HG02970 (cell line): Measurements from ENCODE around the gene TTLL3.
"Not testable (repeated sequence)": the region's sequence is repeated elsewhere in the genome, so short reads cannot be mapped to it uniquely, and the experiment has no call there.

Source experiments
- ATAC-seq: cut with Tn5 transposase; IDR thresholded peaks from one replicate; pipeline ENCODE4 v1.9.1; 2021; ENCODE audit warnings: mild to moderate bottlenecking, moderate library complexity, moderate number of reproducible peaks; ENCODE audit not compliant: unreplicated experiment, low FRiP score

Gene TTLL3

DNA sequence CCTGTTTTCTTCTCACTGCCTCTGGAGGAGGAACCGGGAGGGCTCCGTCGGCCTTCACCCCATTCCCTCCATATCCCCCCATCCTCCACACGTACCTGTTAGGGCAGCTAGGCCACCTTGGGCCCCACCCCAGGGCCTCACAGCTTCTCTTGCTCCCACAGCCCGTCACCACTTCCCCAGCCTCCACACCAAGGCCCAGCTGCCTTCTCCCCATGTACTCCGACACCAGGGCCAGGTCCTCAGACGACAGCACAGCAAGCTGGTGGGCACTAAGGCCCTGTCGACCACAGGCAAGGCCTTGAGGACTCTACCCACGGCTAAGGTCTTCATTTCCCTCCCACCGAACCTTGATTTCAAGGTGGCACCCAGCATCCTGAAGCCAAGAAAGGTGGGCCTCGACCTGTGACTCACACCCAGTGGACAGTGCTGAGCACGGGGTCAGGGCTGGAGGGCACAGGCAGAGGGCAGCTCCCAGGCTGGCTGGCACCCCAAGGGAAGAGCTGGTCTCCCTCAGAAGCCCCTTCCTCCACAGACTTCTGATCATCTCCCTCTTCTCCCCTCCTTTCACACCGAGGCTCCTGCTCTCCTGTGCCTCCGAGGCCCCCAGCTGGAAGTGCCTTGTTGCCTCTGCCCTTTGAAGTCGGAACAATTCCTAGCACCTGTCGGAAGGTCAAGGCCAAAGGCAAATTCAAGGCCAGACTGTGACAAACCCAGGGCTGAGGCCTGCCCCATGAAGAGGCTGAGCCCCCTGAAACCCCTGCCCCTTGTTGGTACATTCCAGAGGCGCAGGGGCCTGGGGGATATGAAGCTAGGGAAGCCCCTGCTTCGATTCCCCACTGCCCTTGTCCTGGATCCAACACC lies 24.7 kb downstream of the TTLL3 start:
- no peak for ATAC-seq

DNA sequence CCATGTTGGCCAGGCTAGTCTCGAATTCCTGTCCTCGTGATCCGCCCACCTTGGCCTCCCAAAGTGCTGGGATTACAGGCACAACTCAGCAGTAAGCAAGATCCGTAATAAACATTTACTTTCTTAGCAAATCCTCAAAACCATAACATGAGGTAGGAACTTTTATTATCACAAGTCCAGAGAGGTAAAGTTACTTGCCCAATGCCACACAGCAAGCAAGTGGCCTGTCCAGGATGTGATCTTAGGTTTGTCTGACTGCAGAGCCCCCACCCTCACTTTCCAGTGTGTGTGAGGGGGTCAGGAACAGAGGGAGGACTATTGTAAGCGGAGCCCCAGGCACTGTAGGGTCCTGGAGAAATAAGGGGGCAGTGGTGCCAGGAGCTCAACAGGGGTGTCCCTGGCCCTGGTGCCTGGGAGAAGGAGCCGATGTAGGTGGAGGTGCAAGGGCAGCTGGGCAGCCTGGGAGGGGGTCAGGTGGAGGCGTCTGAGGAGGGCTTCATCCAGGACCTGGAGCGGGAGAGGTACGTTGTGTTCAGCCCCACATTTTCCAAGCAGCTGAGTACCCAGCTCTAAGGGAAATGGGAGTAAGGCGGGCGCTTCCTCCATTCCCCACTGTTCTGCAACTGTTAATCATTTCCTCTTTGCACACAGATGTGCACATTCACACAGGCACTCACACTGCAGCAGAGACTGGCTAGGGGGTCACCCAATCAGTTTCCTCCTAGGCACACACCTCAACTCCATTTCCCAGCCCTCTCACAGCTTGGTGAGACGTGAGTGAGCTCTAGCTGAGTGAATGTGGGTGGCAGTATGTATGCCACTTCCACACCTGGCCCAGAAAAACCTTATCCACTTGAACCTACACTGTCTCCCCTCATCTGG lies 27.9 kb downstream of the TTLL3 start:
- ATAC-seq, result no peak

DNA sequence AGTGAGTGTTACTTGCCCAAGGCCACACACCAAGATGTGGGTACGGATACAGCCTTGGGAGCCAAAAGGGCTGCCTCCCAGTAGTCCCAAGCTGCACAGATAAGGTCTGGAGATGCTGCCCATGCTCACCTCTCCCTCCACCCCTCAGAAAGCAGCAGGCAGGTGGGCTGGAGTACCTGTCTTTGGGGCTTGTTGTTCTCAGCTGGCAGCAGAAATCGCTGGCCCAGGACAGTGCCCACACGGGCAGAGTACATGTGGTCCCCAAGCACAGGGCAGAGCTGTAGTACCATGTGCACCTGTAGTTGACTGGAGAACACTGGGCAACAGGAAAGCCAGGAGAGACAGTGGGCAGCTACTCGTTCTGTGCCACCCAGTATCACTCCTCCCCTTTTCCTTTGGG lies 28.8 kb downstream of the TTLL3 start:
- no peak for ATAC-seq

DNA sequence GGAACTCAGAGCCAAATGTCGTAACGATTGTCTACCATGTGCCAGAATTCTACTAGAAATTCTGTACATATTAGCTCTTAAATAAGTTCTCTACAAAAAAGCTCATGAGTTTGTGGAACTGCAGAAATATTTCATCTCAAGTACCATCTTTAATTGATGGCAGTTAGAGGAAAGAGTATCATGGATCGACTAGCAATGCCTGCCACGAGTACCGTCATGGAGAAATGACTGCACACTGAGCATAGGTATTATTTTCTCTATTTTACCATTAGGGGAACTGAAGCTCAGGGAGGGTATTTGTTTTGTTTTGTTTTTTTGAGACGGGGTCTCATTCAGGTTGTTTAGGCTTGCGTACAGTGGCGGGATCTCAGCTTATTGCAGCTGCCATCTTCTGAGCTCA lies 31.0 kb downstream of the TTLL3 start:
- no peak for ATAC-seq

DNA sequence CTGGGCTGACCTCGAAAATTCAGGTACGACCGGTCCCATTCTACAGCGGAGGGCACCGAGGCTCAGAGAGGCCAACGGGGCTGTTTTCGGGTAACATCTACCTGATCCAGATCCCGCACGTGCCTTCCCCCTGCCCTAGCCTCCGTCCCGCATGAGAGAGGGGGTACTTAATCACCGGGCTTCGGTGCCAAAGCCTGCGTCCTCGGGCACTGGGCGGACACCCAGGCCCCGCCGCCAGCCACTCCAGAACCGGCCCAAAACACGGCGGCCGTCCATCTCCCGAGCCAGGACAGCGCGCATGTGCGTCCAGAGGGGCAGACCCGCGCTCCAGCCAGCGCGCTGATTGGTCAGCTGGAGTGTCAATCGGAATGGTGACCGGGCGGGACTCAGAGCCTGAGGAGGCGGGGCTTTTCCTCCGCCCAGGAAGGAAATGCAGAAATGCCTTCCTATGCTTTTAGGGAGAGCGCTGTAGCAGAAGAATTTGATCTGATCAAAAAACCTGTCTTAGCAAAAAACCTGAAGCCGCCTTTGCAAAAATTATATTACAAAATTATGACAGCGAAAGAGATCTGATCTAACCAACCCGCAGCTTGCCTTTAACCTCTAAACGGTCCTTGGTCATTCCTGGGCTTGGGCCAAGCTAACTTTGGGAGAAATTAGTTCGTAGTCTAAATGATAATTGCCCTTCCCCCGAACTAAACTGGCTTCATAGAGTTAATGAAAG lies 33.8 kb downstream of the TTLL3 start, which contains the start of gene RPUSD3:
Gene RPUSD3, minus strand, starts transcription at position 294 of the 724 bp plus-strand sequence. Its CDS starts 18 bp downstream, at position 276.
- ATAC-seq, result peak; percentile 93

DNA sequence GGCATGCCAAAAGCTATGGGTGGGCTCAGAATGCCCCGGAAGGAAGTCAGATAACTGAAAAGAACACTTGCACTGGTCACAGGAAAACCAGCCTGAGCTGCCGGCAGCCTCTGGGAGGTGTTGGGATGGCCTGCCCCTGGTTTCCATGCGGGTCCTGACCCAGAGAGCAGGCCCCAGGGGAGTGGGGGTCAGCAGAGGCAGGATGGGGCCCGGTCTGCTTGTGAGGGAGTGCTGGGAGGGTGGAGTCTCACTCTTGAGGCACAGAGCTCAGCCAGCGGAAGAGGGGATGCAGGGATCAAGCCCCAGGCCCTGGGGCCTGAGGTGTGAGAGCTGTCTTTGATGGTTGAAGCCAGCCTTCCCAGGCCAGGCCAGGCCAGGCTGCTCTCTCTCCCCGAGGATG lies 36.2 kb downstream of the TTLL3 start:
- no peak for ATAC-seq

DNA sequence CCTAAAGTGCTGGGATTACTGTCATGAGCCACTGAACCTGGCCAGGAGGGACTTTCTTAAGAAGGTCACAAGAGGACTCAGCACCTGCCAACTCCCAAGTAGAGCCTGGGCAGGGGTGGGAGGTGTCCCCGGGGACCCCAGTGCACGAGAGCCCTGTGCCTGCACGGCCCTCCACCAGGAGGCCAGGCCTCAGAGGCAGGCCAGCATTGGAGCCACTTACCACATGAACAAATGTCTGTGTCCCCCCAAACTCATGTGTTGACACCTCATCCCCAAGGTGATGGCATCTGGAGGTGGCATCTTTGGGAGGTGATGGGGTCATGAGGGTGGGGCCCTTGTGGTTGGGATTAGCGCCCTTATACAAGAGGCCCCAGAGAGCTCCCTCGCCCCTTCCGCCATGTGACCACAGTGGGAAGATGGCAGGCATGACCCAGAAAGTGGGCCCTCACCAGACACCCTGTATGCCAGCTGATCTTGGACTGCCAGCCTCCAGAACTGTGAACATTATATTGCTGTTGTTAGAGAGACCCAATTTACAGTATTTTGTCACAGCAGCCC lies 36.9 kb downstream of the TTLL3 start:
- ATAC-seq, result no peak

DNA sequence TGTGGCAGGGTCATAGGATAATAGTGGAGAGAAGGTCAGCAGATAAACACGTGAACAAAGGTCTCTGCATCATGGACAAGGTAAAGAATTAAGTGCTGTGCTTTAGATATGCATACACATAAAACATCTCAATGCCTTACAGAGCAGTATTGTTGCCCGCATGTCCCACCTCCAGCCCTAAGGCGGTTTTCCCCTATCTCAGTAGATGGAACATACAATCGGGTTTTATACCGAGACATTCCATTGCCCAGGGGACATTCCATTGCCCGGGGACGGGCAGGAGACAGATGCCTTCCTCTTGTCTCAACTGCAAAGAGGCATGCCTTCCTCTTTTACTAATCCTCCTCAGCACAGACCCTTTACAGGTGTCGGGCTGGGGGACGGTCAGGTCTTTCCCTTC lies 37.8 kb downstream of the TTLL3 start:
- not testable (repeated sequence) for ATAC-seq

DNA sequence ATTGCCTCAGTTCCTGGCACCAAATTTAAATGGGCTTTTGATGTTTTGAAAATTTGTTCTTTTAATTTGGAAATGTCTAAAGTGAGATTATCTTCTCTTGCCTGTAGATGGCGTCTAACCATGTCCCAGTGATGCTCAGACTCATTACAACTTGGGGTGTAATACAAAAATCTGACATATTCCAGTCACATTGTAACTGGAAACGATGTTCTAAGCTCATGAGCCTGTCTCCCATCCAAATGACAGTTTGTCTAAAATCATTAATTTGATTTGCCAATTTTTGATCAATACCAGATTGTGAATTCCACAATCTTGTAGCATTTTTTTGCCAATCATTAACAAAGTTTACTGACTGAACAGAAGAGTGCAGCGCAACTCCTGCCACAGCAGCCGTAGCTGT lies 38.8 kb downstream of the TTLL3 start:
- ATAC-seq, result not testable (repeated sequence)

DNA sequence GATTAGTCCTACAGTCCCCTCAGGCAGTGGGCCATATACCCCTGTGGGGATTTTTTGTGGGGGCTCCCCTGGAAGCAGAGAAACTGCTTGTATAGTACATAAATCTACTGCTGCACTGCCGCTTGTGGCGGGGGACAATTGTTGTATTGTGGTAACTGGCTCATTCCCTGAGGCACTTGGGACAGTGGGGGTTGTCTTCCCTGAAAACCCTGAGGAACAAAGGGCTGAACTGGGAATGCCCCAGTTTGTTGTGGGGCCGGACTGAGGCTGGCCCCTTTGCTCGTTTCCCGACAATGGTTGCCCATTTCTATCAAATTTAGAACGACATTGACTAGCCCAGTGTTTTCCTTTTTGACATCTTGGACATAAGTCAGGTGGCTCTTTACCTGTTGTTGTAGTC lies 41.3 kb downstream of the TTLL3 start:
- not testable (repeated sequence) for ATAC-seq

DNA sequence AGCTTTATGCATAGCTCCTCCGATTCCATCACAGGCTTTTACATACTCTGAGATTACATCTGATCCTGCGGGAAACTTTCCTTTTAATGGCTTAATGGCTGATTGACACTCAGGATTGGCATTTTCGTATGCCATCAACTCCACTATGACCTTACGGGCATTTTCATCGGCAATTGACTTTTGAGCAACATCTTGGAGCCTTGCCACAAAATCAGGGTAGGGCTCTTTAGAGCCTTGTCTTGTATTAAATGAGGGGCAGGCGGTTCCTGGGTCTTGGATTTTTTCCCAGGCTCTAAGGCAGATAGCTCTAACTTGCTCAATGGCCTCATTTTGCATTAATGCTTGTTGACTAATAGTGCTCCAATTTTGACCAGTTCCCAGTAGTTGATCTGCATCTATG lies 41.9 kb downstream of the TTLL3 start:
- not testable (repeated sequence) for ATAC-seq

DNA sequence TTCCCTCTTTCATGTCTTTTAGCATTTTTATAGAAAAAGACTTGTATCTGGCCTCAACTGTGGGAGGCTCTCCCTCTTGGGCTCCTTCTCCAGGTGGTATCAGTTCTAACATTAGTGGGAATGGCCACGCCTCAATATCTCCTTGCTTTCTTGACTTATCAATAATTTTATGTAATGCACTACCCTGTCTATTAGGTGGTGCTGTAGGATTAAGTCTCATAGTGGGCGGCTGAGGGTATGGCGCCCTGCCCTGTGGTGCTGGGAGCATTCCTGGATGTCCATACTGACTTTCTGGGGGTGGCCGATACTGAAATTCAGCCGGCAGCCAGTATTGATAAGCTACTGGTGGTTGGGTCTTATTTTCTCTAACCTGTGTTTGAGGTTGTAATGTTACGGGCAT lies 42.5 kb downstream of the TTLL3 start:
- no peak for ATAC-seq

DNA sequence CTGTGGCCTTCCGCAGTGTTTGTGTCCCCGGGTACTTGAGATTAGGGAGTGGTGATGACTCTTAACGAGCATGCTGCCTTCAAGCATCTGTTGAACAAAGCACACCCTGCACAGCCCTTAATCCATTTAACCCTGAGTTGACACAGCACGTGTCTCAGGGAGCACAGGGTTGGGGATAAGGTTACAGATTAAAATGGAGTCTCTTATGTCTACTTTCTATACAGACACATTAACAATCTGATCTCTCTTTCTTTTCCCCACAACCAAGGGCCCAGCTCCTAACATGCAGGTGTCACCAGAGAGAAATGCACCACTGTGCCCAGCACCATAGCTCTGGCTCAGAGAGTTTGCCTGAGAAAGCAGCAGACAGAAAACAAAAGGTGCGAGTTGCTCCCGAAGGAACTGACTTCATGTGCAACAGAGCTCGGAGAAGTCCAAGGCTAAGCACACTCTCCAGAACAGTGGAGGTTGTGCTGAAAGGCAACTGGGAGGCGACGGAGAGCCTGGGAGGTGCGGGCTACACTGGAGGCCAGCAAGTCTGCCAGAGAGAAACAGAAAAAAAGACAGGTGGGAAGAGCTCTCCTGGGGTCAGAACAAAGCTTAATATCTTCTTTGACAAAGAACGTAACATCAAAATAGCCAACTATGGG lies 44.4 kb downstream of the TTLL3 start:
- not testable (repeated sequence) for ATAC-seq

DNA sequence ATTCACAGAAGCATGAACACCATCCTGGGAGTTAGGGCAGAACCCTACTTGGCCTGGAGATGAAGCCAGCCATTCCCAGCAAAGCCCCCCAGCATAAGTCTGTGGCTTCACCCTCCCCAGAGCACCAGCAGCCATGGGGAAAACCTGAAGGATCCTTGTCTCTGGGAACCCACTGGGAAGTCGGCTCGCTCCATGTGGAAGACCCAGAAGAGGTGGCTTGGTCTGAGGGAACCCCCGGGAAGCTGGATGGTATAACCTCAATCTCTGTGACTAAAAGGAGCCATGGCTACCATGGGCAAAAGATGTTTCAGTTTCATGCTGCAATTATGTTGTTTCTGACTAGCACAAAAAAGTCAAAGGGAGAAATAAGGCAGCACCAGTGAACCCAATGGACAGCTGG lies 45.5 kb downstream of the TTLL3 start:
- ATAC-seq, result no peak

DNA sequence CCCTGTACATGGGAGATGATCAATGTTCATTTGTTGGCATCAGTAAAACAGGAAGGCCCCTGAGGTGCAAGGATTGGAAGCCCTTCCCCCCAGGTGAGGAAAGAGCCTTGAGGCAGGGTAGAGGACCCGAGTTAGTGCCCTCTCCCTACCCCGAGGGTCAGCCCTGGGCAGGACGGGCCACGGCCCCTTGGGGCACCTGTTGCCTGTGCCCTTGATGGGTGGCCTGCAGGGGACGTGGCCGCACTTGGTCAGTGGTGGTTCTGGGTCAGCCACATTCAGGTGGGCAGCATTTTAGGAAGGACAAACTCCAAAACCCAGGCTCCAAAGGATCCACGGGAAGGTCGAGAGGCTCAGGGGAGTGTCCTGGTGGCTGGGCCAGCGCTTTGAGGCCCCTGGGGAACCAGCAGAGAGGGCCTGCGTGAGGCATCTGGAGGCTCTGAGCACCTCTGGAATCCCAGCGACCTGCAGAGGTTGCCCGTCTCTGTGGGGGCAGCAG lies 49.5 kb downstream of the TTLL3 start:
- no peak for ATAC-seq

DNA sequence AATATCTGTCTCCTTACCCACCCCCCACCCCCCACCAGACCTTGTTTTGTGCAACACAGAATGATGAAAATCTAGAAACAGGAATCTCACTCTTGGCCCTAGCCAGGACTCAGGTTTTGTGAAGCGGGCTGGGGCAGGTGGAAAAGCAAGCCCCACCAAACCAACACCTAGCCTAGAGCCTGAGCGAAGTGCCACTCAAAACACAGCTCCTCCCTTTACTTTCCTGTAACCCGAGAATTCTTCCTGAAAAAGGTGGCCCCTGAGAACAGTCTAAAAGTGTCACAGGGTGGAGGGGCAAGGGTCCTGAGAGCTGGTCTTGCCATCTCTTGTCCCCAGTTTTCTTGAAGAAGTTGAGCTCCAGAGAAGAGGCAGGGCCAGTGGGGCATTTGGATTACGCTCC lies 51.1 kb downstream of the TTLL3 start:
- no peak for ATAC-seq

DNA sequence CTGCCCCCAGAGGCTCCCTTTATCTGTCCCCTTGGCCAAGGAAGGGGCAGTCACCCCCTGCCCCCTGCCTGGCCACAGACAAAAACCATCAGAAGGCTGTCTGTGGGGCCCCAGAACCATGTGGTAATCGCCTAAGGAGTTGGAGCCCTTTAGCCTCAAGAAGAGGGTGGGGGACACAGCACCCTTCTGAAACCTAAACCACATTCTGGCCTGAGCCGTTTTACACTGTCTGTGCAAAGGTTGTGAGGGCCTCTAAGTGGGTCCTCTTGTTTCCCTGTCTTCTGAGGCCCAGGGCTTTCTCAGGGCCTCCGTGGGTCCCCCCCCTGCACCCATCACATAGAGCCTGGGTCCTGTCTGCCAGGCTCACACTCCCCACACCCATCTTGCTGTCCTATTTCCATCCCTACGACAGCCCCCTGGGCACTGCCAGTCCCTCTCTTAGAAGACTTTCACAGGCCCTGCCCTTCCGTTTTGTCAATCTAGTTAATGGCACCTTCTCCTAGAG lies 51.6 kb downstream of the TTLL3 start:
- ATAC-seq, result no peak

DNA sequence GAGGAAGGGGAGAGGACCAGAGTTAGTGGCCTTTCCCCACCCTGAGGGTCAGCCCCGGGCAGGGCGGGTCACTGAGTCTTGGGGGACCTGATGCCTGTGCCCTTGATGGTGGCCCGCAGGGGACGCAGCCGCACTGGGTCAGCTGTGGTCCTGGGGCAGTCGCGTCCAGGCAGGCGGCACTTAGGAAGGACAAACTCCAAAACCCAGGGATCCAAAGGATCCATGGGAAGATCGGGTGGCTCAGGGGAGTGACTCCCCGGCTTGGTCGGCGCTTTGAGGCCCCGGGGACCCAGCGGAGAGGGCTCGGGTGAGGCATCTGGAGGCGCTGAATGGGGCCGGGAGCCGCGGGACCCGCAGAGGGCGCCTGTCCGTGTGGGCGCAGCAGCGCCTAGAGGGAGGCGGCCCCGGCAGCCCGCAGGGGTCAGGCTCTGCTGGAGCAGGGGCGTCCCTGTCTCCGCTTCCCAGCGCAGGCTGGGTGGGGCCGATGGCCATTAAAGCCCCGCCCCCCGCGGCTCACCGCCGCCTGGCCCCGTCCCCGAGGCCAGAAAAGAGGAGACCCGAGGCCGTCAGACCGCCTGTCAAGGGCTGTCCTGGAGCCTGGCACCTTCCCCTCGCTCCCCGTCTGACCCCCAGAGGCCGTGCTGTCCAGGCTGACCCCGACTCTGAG lies 52.5 kb downstream of the TTLL3 start:
- ATAC-seq, result no peak
